Measurements from ENCODE around the gene CSK. TPM values are rescaled to one million over a fixed set of nuclear protein-coding genes. Genes with fewer than 3 reads are reported as not detected.

The CSK gene
- total and polyA plus RNA-seq, 3 donors from 2014 or later = 41.5 to 45.6 (median 43.1) TPM

GRCh38 chr15:74823324-74823723 is 41.4 kb downstream of the CSK start:
- Histone ChIP-seq H3K4me1 (no peaks in the 10 kb centered on the region), H3K27me3 (no peaks in the 10 kb centered on the region), H3K9me3 (no peaks in the 10 kb centered on the region), H3K4me3 (no peak overlapping the region), H3K36me3 (ENCODE audit: low read depth, missing control alignments) (no peaks in the 10 kb centered on the region), H3K27ac (no peak overlapping the region)
- intact Hi-C loops (cut with DNase I; ENCODE audit: low total_unique reads) = no loop called here
- no peak for TF ChIP-seq POLR2A (IDR thresholded peaks at IDR 0.05)
- WGBS, 2 donors = 80 to 87% methylated on average over 3 to 6 of the region's 6 CpGs
- no peak for DNase-seq

GRCh38 chr15:74824976-74825375 is 43.1 kb downstream of the CSK start:
- TF ChIP-seq POLR2A (IDR thresholded peaks at IDR 0.05) (no peak), CTCF (IDR thresholded peaks at IDR 0.05) (no peak)
- intact Hi-C loops (cut with DNase I; ENCODE audit: low total_unique reads) = no loop called here
- Histone ChIP-seq H3K4me3 (no peak overlapping the region), H3K27me3 (no peaks in the 10 kb centered on the region), H3K4me1 (no peaks in the 10 kb centered on the region), H3K36me3 (ENCODE audit: low read depth, missing control alignments) (no peaks in the 10 kb centered on the region), H3K9me3 (no peaks in the 10 kb centered on the region), H3K27ac (no peak overlapping the region)
- no peak for DNase-seq
- 83 to 84% methylated on average over 7 of the region's 7 CpGs for WGBS, 2 donors

GRCh38 chr15:74825866-74826265 is 44.0 kb downstream of the CSK start:
- Histone ChIP-seq H3K4me1 (no peaks in the 10 kb centered on the region), H3K9me3 (no peaks in the 10 kb centered on the region), H3K36me3 (ENCODE audit: low read depth, missing control alignments) (no peaks in the 10 kb centered on the region), H3K27me3 (no peaks in the 10 kb centered on the region), H3K4me3 (peak overlapping the region in 1 of 2 donors; percentile 2), H3K27ac (no peak overlapping the region)
- DNase-seq = no peak
- TF ChIP-seq POLR2A (IDR thresholded peaks at IDR 0.05) = no peak
- no peak for TF ChIP-seq CTCF (IDR thresholded peaks at IDR 0.05)
- intact Hi-C loops (cut with DNase I; ENCODE audit: low total_unique reads) = no loop called here
- 42 to 69% methylated on average over 6 to 10 of the region's 10 CpGs for WGBS, 2 donors

- H3K36me3 ChIP-seq (ENCODE audit: low read depth, missing control alignments) = no peaks in the 10 kb centered on the region
- H3K4me3 ChIP-seq = peak within 1 kb of the TSS in 1 of 2 donors; percentile 2
- DNase-seq = peak; percentile 52
- no peak for TF ChIP-seq POLR2A (IDR thresholded peaks at IDR 0.05)
- no peak for TF ChIP-seq CTCF (IDR thresholded peaks at IDR 0.05)
- H3K27ac ChIP-seq = no peak within 1 kb of the TSS
- 4 to 7% methylated on average over 15 to 32 of the region's 44 CpGs for WGBS, 2 donors
- no peaks in the 10 kb centered on the region for H3K4me1 ChIP-seq
- no peaks in the 10 kb centered on the region for H3K9me3 ChIP-seq
- intact Hi-C loops (cut with DNase I; ENCODE audit: low total_unique reads) = no loop called here
- H3K27me3 ChIP-seq = no peaks in the 10 kb centered on the region
These were observed 44.5 kb downstream of the CSK start, which contains the start of gene CPLX3 for GRCh38 chr15:74826364-74826819. Gene CPLX3, plus strand, starts transcription at chr15:74826627. Its CDS starts 77 bp downstream, at chr15:74826704.

- no peaks in the 10 kb centered on the region for H3K36me3 ChIP-seq (ENCODE audit: low read depth, missing control alignments)
- peak overlapping the region in 1 of 2 donors; percentile 2 for H3K4me3 ChIP-seq
- no peak overlapping the region for H3K27ac ChIP-seq
- TF ChIP-seq CTCF (IDR thresholded peaks at IDR 0.05) (no peak), POLR2A (IDR thresholded peaks at IDR 0.05) (no peak)
- intact Hi-C loops (cut with DNase I; ENCODE audit: low total_unique reads) = no loop called here
- H3K9me3 ChIP-seq = no peaks in the 10 kb centered on the region
- H3K27me3 ChIP-seq = no peaks in the 10 kb centered on the region
- 9 to 15% methylated on average over 21 of the region's 21 CpGs for WGBS, 2 donors
- DNase-seq = no peak
- no peaks in the 10 kb centered on the region for H3K4me1 ChIP-seq
These were observed 45.0 kb downstream of the CSK start for GRCh38 chr15:74826921-74827320.
